DND-41 (cell line): ENCODE measurements around the gene SPIC.

ENCODE experiments used
- ATAC-seq: fragments of 200-7000 bp; cut with Tn5 transposase; 3 replicates; pipeline ENCODE4 v1.9.1; 2021; ENCODE audit warnings: low read depth; ENCODE audit not compliant: insufficient read depth
- DNase-seq: peaks from one replicate; pipeline ENCODE4 v3.0.0-alpha.2; 2020
- H2AFZ ChIP-seq: 2 replicates; pipeline ENCODE4 v1.6.0; 2012; ENCODE audit warnings: low read depth, low read length
- H3K27ac ChIP-seq: 2 replicates; pipeline ENCODE4 v1.5.1; 2012; ENCODE audit warnings: low read length, inconsistent platforms
- H3K27me3 ChIP-seq: fragments of 200-600 bp; sonication (generic); 2 replicates; pipeline ENCODE4 v1.6.0; 2012; ENCODE audit warnings: low read length, mild to moderate bottlenecking, inconsistent platforms; ENCODE audit not compliant: insufficient read depth, poor library complexity
- H3K36me3 ChIP-seq: 2 replicates; pipeline ENCODE4 v1.5.1; 2012; ENCODE audit warnings: low read length, inconsistent platforms; ENCODE audit not compliant: insufficient read depth
- H3K4me1 ChIP-seq: 2 replicates; pipeline ENCODE4 v1.5.1; 2012; ENCODE audit warnings: mild to moderate bottlenecking, low read length; ENCODE audit not compliant: insufficient read depth
- H3K4me2 ChIP-seq: 2 replicates; pipeline ENCODE4 v1.6.0; 2012; ENCODE audit warnings: mild to moderate bottlenecking, moderate library complexity, low read length, inconsistent platforms; ENCODE audit not compliant: insufficient read depth
- H3K4me3 ChIP-seq, 2 experiments: fragments of 200-600 bp in 1 of 2; shearing (Covaris generic) in 1 of 2; 2 replicates each; pipeline ENCODE4 v1.5.1; 2012 to 2016; ENCODE audit warnings: inconsistent platforms in 2 of 2, low read length in 2 of 2, mild to moderate bottlenecking in 2 of 2, low read depth in 1 of 2, moderate library complexity in 1 of 2
- H3K79me2 ChIP-seq: 2 replicates; pipeline ENCODE4 v1.6.0; 2012; ENCODE audit warnings: low read length, inconsistent platforms; ENCODE audit not compliant: insufficient read depth
- H3K9ac ChIP-seq: 2 replicates; pipeline ENCODE4 v1.6.0; 2012; ENCODE audit warnings: low read depth, mild to moderate bottlenecking, inconsistent platforms, low read length, moderate library complexity
- H3K9me3 ChIP-seq: 2 replicates; pipeline ENCODE4 v1.5.1; 2012; ENCODE audit warnings: low read length, moderate library complexity, mild to moderate bottlenecking, inconsistent platforms; ENCODE audit not compliant: insufficient read depth, severe bottlenecking
- H4K20me1 ChIP-seq: 2 replicates; pipeline ENCODE4 v1.6.0; 2012; ENCODE audit warnings: low read length; ENCODE audit not compliant: insufficient read depth
- CTCF ChIP-seq: IDR thresholded peaks from 2 replicates; pipeline ENCODE4 v1.5.1; 2012; ENCODE audit warnings: borderline replicate concordance, low read length, moderate library complexity, mild to moderate bottlenecking; ENCODE audit not compliant: poor library complexity, severe bottlenecking; ENCODE audit errors: extremely low read depth
- EZH2 ChIP-seq: IDR thresholded peaks from 3 replicates; pipeline ENCODE4 v1.6.1; 2012; ENCODE audit warnings: borderline replicate concordance, low read depth, mild to moderate bottlenecking, moderate library complexity, low read length, inconsistent platforms; ENCODE audit not compliant: severe bottlenecking

The SPIC gene

GRCh38 chr12:101474711-101475386 is at the start of gene SPIC:
Gene SPIC, plus strand, starts transcription at chr12:101475336. Its CDS starts 1,569 bp downstream, at chr12:101476905.
- ATAC-seq: no peak

GRCh38 chr12:101430456-101430855 is 44.7 kb upstream of the SPIC start:
- H3K36me3 ChIP-seq: no peaks in the 10 kb centered on the region
- H3K27ac ChIP-seq: no peak overlapping the region
- H3K27me3 ChIP-seq: no peaks in the 10 kb centered on the region
- no peak overlapping the region for H3K4me2 ChIP-seq
- no peaks in the 10 kb centered on the region for H3K79me2 ChIP-seq
- no peak for DNase-seq
- H3K9me3 ChIP-seq: no peaks in the 10 kb centered on the region
- H2AFZ ChIP-seq: no peak overlapping the region
- H3K4me1 ChIP-seq: no peaks in the 10 kb centered on the region
- ATAC-seq: no peak
- no peak overlapping the region for H3K4me3 ChIP-seq
- no peaks in the 10 kb centered on the region for H4K20me1 ChIP-seq
- no peak overlapping the region for H3K9ac ChIP-seq
- TF ChIP-seq CTCF: no peak
- no peak for TF ChIP-seq EZH2

More at GRCh38 chr12:101474711-101475386, at the start of gene SPIC:
- TF ChIP-seq EZH2: no peak
- TF ChIP-seq CTCF: no peak
- Histone ChIP-seq H3K9ac (no peak within 1 kb of the TSS), H3K4me3 (no peak within 1 kb of the TSS), H3K9me3 (no peaks in the 10 kb centered on the region), H4K20me1 (no peaks in the 10 kb centered on the region), H3K27me3 (peaks cover 6% of the 10 kb centered on the region), H2AFZ (no peak within 1 kb of the TSS), H3K27ac (no peak within 1 kb of the TSS), H3K36me3 (no peaks in the 10 kb centered on the region), H3K4me1 (no peaks in the 10 kb centered on the region), H3K79me2 (no peaks in the 10 kb centered on the region), H3K4me2 (no peak within 1 kb of the TSS)
- no peak for DNase-seq

GRCh38 chr12:101436136-101436535 is 39.0 kb upstream of the SPIC start:
- Histone ChIP-seq H3K27ac (no peak overlapping the region), H3K4me1 (no peaks in the 10 kb centered on the region), H3K4me3 (no peak overlapping the region), H3K4me2 (no peak overlapping the region), H3K79me2 (no peaks in the 10 kb centered on the region), H2AFZ (no peak overlapping the region), H3K9ac (no peak overlapping the region), H3K27me3 (no peaks in the 10 kb centered on the region), H3K36me3 (no peaks in the 10 kb centered on the region), H3K9me3 (no peaks in the 10 kb centered on the region), H4K20me1 (no peaks in the 10 kb centered on the region)
- no peak for TF ChIP-seq EZH2
- DNase-seq: no peak
- ATAC-seq: no peak

GRCh38 chr12:101439236-101439635 is 35.9 kb upstream of the SPIC start:
- Histone ChIP-seq H3K36me3 (no peaks in the 10 kb centered on the region), H2AFZ (no peak overlapping the region), H3K4me3 (no peak overlapping the region), H3K79me2 (no peaks in the 10 kb centered on the region), H4K20me1 (no peaks in the 10 kb centered on the region), H3K4me1 (no peaks in the 10 kb centered on the region), H3K4me2 (no peak overlapping the region), H3K9me3 (no peaks in the 10 kb centered on the region), H3K27me3 (no peaks in the 10 kb centered on the region), H3K27ac (no peak overlapping the region), H3K9ac (no peak overlapping the region)
- no peak for TF ChIP-seq EZH2
- no peak for TF ChIP-seq CTCF
- DNase-seq (no peak), ATAC-seq (no peak)
